ENCODE results near the gene MRC2. TPM values are rescaled to one million over a fixed set of nuclear protein-coding genes. Genes with fewer than 3 reads are reported as not detected.
"Not testable (repeated sequence)": the region's sequence is repeated elsewhere in the genome, so short reads cannot be mapped to it uniquely, and the experiment has no call there.

The MRC2 gene, protein sequence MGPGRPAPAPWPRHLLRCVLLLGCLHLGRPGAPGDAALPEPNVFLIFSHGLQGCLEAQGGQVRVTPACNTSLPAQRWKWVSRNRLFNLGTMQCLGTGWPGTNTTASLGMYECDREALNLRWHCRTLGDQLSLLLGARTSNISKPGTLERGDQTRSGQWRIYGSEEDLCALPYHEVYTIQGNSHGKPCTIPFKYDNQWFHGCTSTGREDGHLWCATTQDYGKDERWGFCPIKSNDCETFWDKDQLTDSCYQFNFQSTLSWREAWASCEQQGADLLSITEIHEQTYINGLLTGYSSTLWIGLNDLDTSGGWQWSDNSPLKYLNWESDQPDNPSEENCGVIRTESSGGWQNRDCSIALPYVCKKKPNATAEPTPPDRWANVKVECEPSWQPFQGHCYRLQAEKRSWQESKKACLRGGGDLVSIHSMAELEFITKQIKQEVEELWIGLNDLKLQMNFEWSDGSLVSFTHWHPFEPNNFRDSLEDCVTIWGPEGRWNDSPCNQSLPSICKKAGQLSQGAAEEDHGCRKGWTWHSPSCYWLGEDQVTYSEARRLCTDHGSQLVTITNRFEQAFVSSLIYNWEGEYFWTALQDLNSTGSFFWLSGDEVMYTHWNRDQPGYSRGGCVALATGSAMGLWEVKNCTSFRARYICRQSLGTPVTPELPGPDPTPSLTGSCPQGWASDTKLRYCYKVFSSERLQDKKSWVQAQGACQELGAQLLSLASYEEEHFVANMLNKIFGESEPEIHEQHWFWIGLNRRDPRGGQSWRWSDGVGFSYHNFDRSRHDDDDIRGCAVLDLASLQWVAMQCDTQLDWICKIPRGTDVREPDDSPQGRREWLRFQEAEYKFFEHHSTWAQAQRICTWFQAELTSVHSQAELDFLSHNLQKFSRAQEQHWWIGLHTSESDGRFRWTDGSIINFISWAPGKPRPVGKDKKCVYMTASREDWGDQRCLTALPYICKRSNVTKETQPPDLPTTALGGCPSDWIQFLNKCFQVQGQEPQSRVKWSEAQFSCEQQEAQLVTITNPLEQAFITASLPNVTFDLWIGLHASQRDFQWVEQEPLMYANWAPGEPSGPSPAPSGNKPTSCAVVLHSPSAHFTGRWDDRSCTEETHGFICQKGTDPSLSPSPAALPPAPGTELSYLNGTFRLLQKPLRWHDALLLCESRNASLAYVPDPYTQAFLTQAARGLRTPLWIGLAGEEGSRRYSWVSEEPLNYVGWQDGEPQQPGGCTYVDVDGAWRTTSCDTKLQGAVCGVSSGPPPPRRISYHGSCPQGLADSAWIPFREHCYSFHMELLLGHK (N-terminal part only)
- total RNA-seq = 2.3 TPM

DNA sequence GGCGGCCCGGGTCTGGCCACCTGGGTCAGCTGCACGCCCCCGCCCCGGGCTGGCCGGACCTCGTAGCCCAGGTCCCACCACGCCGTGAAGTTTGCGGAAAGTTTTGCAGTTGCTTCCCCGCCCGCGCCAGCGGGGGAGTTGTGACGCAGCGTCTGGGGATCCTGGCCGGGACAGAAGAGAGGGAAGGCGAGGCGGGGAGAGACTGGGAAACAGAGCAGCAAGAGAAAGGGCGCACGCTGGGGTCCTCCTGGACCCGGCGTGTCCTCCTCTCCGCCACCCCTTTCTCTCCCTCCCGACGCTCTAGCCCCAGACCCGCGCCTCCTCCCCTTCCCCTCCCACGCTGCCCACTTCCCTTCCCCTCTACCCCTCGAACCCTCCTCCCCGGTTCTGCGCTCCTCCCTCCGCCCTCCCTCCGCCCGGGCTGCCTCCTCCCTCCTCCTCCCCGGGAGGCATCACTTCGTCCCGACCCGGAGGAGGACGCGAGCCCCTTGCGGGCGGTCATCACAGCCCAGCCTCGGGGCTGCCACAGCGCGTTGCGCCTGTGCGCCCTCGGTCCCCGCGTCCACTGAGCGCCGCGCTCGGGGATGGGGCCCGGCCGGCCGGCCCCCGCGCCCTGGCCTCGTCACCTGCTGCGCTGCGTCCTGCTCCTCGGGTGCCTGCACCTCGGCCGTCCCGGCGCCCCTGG, at the start of gene MRC2:
Gene MRC2, plus strand, starts transcription at position 452 of the 685 bp plus-strand sequence. Its CDS starts 133 bp downstream, at position 585.
- peak; percentile 42 for ATAC-seq
- no peak for DNase-seq (ENCODE audit: low spot score)

DNA sequence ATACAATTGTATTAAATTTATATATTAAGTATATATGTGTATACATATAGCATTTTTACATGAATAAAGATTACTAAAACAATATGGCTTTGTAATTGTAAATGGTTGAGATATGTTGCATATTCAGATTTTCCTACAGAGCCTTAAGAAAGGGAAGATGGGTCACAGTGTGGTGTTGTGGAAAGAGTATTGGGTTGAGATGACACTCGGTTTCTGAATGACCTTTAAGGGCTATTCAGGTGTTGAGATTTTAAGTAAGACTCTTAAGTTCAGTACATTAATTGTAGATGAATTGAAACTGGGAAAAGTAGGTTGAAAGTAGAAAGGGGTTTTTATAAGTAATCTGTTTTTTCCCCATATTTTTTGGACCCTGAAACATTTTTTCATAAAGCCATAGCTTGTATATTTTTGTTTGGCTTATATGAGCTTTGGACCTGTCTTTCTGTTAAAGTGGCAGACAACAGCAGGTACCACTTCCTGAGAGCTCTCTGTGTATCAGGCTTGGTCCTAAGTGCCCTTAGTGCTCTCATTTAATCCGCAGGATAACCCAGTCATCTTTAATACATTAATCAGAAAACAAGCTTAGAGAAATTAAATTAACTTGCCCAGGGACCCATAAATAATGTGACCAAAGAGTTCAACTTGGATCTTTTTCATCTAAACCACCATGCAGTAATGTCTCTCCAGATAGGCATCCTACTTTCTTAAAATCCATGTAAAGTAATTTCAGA, 48.5 kb upstream of the MRC2 start:
- ATAC-seq (no peak), DNase-seq (ENCODE audit: low spot score) (no peak)

DNA sequence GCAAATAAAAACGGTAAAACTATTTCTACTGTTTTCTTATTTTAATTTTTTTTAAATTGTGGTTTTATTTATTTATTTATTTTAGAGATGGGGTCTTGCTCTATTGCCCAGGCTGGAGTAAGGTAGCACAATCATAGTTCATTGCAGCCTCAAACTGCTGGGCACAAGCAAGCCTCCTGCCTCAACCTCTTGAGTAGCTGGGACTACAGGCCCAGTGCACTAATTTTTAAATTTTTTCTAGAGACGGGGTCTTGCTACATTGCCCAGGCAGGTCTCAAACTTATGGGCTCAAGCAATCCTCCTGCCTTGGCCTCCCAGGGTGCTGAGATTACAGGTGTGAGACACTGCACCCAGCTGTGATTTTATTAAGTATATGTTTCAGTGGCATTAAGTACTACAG, 46.5 kb upstream of the MRC2 start:
- DNase-seq (ENCODE audit: low spot score) (no peak), ATAC-seq (no peak)

DNA sequence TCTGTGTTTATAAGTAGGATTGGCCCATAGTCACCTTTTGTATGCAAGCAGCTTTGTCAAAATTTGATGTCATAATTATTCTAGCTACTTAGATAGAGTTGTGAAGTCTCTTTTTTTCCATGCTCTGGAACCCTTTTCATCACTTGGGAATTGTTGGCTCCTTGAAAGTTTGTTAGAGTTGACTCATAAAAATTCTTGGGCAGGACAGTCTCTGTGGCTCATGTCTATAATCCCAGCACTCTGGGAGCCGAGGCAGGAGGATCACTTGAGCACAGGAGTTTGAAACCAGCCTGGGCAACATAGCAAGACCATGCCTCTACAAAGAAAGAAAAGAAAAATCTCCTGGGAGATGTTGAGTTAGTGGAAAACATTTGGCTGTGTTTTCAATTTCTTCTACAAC, 45.7 kb upstream of the MRC2 start:
- ATAC-seq = no peak

DNA sequence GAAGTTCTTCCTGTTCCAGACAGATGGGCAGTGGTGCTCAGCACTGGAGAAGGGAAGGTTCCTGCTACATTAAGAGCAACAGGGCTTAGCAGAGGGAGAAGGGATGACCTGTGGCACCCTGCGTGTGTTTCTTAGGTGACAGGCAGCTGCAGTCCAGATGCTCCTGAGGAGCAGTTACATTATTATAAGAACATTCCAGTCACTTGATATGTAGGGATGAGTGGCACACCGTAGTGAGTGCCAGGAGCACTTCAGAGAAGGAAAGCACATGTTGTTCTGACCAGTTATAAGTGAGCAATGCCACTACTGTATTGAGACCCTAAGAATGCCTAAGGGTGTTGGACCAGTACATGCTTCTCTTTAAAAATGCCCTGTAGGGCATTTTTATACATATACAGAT, 39.9 kb upstream of the MRC2 start:
- no peak for ATAC-seq
- no peak for DNase-seq (ENCODE audit: low spot score)

More for the DNA sequence above, 45.7 kb upstream of the MRC2 start:
- DNase-seq (ENCODE audit: low spot score) = no peak

DNA sequence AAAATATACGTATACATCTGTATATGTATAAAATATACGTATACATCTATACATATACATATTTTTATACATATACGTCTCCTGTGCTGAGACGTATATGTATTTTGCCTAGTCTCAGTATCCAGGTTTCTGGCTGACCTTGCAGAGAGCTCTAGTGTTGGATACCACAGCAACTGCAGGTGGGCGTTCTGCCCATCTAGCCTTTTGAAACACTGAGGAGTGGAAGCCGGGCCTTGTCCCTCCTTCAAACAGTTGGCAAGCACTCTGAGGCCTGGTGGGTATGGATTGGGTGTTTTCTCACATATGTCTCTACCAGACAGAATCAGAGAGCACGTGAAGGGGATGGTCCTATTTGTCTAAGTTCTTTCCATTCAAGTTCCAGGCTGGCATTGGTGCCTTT, 39.4 kb upstream of the MRC2 start:
- no peak for ATAC-seq
- DNase-seq (ENCODE audit: low spot score) = no peak

DNA sequence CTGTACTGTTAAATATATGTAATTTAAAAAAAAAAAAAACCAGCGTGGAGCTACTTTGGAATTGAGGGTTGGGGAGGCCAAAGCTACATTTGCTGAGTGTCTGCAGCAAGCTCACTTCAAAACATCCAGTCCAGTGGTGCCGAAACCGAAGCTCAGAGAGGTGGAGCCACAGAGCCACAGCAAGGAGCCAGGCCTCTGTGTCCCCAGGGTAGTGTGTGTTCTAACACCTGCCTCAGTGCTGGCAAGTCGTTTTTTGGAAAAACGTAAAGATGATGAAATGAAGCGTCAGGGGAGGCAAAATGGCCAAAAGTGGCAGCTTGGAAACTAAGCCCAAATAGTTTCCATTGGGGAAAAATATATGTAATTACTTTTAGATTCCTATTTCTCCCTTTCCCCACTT, 36.1 kb upstream of the MRC2 start:
- DNase-seq (ENCODE audit: low spot score) = no peak
- no peak for ATAC-seq

DNA sequence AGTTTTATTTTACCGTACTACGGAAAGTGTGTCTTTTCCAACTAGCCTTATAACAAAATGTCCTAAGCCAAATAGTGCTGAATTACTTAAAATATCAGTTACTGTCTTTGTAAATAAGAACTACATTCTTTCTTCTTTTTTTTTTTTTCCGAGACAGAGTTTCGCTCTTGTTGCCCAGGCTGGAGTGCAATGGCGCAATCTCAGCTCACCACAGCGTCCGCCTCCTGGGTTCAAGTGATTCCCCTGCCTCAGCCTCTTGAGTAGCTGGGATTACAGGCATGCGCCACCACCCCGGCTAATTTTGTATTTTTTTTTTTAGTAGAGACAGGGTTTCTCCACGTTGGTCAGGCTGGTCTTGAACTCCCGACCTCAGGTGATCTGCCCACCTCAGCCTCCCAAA, 35.6 kb upstream of the MRC2 start:
- DNase-seq (ENCODE audit: low spot score); ATAC-seq: not testable (repeated sequence)

DNA sequence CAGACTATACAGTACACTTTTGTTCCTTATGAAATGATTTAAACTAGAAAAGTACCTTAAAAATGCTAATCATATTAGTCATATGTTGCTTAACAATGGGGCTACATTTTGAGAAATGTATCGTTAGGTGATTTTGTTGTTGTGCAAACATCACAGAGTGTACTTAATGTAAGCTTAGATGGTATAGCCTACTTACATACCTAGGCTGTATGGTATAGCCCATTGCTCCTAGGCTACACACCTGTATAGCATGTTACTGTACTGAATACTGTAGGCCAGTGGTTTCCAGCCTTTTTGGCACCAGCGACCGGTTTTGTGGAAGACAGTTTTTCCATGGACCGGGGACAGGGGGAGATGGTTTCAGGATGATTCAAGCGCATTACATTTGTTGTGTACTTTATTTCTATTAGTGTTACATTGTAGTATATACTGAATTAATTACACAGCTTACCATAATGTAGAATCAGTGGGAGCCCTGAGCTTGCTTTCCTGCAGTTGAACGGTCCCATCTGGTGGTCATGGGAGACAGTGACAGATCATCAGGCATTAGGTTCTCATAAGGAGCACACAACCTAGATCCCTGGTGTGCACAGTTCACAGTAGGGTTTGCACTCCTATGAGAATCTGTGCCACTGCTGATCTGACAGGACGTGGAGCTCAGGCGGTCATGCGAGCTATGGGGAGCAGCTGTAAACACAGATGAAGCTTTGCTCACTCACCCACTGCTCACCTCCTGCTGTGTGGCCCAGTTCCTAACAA, 35.0 kb upstream of the MRC2 start:
- no peak for ATAC-seq

DNA sequence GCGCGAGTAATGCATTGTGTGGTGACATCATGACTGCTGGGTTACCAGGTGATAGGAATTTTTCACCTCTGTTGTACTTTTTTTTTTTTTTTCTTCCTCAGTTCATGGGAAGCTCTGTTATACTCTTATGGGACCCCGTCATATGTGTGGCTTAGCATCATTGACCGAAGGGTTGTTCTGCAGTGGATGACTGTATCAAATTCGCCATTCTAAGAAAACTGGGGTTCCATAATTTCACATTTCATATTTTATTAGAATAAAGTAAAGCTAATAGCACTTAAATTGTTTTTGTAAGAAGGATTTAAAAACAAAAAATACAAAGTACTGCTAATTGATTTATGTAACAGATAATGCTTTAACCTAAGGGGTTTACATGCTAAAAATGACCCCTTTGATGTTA, 32.0 kb upstream of the MRC2 start:
- DNase-seq (ENCODE audit: low spot score) = no peak

More for the DNA sequence above, 35.0 kb upstream of the MRC2 start:
- no peak for DNase-seq (ENCODE audit: low spot score)

DNA sequence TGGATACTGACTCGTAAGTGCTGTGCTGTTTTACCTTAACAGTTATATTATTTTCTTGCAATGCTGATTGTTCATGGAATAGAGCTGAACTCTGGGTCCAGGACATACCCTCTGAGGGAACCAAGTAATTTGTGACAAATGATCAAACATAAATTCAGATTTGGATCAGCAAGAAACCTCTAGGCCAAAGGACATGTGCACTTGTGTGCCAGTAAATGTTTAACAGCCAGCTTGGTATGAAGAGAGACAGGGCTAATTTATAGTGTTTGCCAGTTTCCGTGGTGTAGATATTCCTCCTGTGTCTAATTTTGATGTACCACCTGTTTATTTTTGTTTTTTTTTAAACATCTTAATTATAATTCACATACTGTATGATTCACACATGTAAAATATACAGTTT, 30.8 kb upstream of the MRC2 start:
- DNase-seq (ENCODE audit: low spot score) (no peak), ATAC-seq (peak; percentile 50)

More for the DNA sequence above, 32.0 kb upstream of the MRC2 start:
- ATAC-seq = no peak

DNA sequence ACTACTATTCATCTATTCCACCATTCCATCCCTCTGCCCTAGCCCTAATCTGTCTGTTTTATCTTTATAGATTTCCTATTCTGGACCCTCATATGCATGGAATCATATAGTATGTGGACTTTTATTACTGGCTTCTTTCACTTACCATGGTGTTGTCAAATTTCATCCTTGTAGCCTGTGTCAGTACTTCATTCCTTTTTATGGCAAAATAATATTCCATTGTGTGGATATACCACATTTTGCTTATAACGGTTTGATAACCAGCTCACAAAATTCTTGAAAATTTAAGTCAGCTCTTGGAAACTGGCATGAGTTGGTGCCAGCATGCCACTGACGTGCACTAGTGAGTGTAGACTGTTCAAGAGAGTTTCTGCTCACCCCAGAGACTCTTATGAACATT, 30.3 kb upstream of the MRC2 start:
- ATAC-seq (no peak), DNase-seq (ENCODE audit: low spot score) (no peak)

DNA sequence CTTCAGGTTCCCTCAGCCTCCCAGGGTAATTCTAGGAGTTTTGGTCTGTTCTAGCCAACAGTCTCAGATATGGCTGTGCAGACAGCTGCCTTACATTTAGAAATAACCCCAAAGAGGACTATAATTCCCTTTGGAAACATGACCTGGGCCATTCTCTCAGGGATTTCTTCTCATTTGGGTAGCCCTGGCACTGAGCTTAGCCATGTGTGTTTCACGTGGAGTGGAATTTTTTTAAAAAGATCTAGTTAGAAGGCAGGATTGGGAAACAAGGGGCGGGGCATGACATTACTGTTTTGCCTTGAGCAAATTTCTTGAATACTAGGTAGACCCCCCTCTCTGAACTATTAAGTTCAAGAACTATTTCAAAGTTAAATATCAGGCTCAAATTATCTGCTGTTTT, 29.6 kb upstream of the MRC2 start:
- peak; percentile 63 for ATAC-seq

DNA sequence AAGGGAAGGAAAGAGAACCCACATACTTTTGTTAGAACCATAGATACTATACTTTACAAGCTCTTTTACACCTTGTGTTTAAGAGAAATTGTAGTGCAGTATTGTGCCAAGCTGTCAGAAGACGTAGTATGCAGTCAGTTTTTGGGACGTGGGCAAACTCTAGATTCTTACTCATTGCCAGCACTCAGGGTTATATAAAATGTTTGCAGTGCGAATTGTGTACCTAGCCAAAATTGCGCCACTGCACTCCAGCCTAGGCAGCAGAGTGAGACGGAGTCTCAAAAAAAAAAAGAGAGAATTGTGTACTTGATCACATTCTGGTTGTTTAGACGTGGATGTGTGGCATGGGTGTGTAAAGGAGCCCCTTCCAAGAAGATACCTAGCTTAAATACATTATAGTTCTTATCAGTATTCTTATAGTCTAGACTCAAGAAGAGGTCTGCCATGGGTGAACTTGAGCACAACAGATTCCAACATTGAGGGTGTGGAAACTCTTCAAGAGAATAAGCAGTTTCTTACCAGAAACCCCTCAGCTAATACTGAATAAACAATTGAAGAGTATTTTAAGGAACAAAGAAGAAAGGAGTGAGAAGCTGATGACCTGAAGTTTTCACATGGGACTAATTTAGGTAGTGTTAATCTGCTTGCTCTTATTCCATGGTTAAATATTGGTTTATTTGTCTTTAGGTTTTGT, 27.4 kb upstream of the MRC2 start:
- DNase-seq (ENCODE audit: low spot score) (no peak), ATAC-seq (peak; percentile 71)

More for the DNA sequence above, 29.6 kb upstream of the MRC2 start:
- peak; percentile 79 for DNase-seq (ENCODE audit: low spot score)

DNA sequence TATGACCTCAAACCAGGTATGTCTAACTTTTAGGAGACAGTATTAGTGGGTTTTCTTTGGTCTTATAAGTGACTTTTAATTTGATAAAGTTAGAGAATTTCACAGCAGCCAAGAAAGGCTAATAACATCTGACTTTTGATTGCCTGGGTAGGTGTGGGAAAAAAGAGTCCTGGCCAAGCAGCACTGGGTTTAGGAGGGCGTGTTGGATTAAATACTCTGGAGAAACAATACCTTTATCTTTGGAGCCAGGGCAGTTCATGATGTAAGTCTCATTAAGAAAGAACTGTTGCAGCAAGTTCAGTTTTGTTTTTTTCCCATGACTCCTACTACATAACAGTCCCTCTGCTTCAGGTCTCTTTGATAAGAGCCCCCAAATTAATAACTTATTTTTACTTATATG, 26.7 kb upstream of the MRC2 start:
- ATAC-seq = peak; percentile 25
- no peak for DNase-seq (ENCODE audit: low spot score)

DNA sequence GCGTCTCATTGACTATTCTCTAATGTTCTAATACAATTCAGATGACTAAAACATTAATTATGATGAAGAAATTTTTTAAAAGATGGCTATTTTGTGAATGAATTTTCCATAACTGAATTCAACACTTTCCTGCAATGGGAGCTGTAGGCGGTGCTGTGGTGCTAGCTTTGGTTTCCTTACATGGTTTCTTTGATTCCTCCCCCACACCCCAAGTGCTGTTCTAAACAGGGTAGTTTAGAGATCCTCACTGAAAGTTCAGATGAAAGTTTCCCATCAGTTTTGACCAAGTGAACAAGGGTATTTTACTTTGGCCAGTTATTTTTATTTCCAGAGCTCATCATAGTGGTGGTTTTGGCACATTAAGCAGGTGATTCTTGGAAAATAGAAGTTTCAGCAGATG, 26.0 kb upstream of the MRC2 start:
- ATAC-seq = no peak
- DNase-seq (ENCODE audit: low spot score) = no peak

DNA sequence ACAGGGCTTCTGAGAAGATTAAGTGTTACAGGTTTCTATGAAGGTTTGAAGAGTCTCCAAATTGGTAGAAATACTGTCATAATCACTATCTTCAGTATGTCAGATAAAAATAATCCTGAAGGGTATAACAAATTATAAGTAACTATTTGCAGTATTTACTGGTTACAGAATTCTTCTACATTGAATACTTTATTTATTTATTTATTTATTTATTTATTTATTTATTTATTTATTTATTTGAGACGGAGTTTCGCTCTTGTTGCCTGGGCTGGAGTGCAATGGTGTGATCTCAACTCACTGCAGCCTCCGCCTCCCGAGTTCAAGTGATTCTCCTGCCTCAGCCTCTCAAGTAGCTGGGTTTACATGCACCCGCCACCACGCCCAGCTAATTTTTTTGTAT, 23.7 kb upstream of the MRC2 start:
- not testable (repeated sequence) for DNase-seq (ENCODE audit: low spot score)

DNA sequence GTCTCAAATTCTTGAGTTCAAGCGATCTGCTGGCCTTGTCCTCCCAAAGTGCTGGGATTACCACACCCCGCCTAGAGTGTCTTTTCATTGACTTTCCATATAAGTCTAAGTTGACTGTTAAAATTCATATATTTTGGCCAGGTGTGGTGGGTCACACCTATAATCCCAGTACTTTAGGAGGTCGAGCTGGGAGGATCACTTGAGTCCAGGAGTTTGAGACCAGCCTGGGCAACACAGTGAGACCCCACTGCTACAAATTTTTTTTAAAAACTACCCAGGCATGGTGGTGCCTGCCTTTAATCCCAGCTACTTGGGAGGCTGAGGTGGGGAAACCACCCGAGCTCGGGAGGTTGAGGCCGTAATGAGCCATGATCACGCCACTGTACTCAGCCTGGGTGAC, 21.9 kb upstream of the MRC2 start:
- no peak for DNase-seq (ENCODE audit: low spot score)
- no peak for ATAC-seq

More for the DNA sequence above, 23.7 kb upstream of the MRC2 start:
- not testable (repeated sequence) for ATAC-seq
